Hematopoietic multipotent progenitor cell treated with erythropoietin and hydrocortisone succinate and interleukin-3 and kit ligand, for 15 days (in vitro differentiated cells): ENCODE measurements around the gene HSP90B1.
A peak's percentile ranks its signal among the peaks of the same experiment; 100 is the strongest.

Source experiments
- DNase-seq: peaks from one replicate; pipeline ENCODE4 v3.0.0-alpha.2; 2015; ENCODE audit warnings: low spot score

The HSP90B1 gene

GRCh38 chr12:103929784-103930033 is 501 bp upstream of the HSP90B1 start:
- peak; percentile 88 for DNase-seq

GRCh38 chr12:103930787-103931735 is 851 bp downstream of the HSP90B1 start:
- DNase-seq: peak; percentile 15

GRCh38 chr12:103933237-103933636 is 3.0 kb downstream of the HSP90B1 start:
- no peak for DNase-seq

GRCh38 chr12:103936679-103937078 is 6.5 kb downstream of the HSP90B1 start:
- no peak for DNase-seq

GRCh38 chr12:103944964-103945363 is 14.8 kb downstream of the HSP90B1 start:
- DNase-seq: no peak

GRCh38 chr12:103947871-103948555 is 17.8 kb downstream of the HSP90B1 start:
- DNase-seq: no peak

- no peak for DNase-seq
Measured at GRCh38 chr12:103948746-103949406, 18.7 kb downstream of the HSP90B1 start.

GRCh38 chr12:103952497-103952896 is 22.3 kb downstream of the HSP90B1 start:
- no peak for DNase-seq

- DNase-seq: no peak
Measured at GRCh38 chr12:103955811-103956508, 25.8 kb downstream of the HSP90B1 start.

GRCh38 chr12:103956509-103957027 is 26.4 kb downstream of the HSP90B1 start:
- no peak for DNase-seq

GRCh38 chr12:103957865-103958388 is 27.7 kb downstream of the HSP90B1 start:
- no peak for DNase-seq

GRCh38 chr12:103958621-103959020 is 28.4 kb downstream of the HSP90B1 start:
- DNase-seq: no peak

GRCh38 chr12:103960616-103961227 is 30.5 kb downstream of the HSP90B1 start:
- peak; percentile 38 for DNase-seq

- no peak for DNase-seq
Measured at GRCh38 chr12:103962493-103962892, 32.3 kb downstream of the HSP90B1 start.

- DNase-seq: no peak
Measured at GRCh38 chr12:103964805-103965204, 34.6 kb downstream of the HSP90B1 start.

- DNase-seq: peak; percentile 22
Measured at GRCh38 chr12:103965255-103965589, 35.0 kb downstream of the HSP90B1 start.

- DNase-seq: peak; percentile 95
Measured at GRCh38 chr12:103965590-103966504, 35.6 kb downstream of the HSP90B1 start, which contains the start of gene TDG. TDG (plus strand) TSS chr12:103965872; CDS start chr12:103966038, 166 bp downstream.

- DNase-seq: no peak
Measured at GRCh38 chr12:103966736-103967135, 36.5 kb downstream of the HSP90B1 start.

GRCh38 chr12:103969391-103969790 is 39.2 kb downstream of the HSP90B1 start:
- no peak for DNase-seq

GRCh38 chr12:103973909-103974308 is 43.7 kb downstream of the HSP90B1 start:
- no peak for DNase-seq
